Naive thymus-derived CD8-positive, alpha-beta T cell (primary cell): Measurements from ENCODE around the gene CTXN3. TPM values are rescaled to one million over a fixed set of nuclear protein-coding genes. Genes with fewer than 3 reads are reported as not detected.

ENCODE experiments used
- ATAC-seq, 2 donors: fragments of 150-1000 bp; cut with Tn5 transposase in 1 of 2; sonication (Bioruptor Pico), chemical (Tn5 transposase) in 1 of 2; 1 replicate in 1 of 2; 2 replicates in 1 of 2; pipeline ENCODE4 v1.10.0; 2021; ENCODE audit warnings: mild to moderate bottlenecking in 2 of 2, moderate library complexity in 2 of 2
- POLR2A ChIA-PET: fragments of 350-600 bp; sonication (Branson Sonifier 250); formaldehyde crosslinking; loops from one replicate; lab custom pipeline; 2021; ENCODE audit warnings: antibody characterized with exemption; lab: Charles Lee
- DNase-seq, 10 donors: peaks; one replicate each; pipeline versions ENCODE4 v3.0.0 to v3.0.0-alpha.2; 2020 to 2022
- H3K27ac Mint-ChIP-seq, 10 donors: one replicate each; pipeline ENCODE4 v1.8.0; 2020 to 2022; ENCODE audit warnings: mild to moderate bottlenecking in 10 of 10, mixed read lengths in 10 of 10, moderate library complexity in 4 of 10, inconsistent platforms in 1 of 10
- H3K27me3 Mint-ChIP-seq, 5 donors: one replicate each; pipeline ENCODE4 v1.8.0; 2021 to 2022; ENCODE audit warnings: mixed read lengths in 5 of 5
- H3K36me3 Mint-ChIP-seq, 3 donors: one replicate each; pipeline ENCODE4 v1.8.0; 2020 to 2022; ENCODE audit warnings: mixed read lengths in 3 of 3, mild to moderate bottlenecking in 2 of 3, inconsistent platforms in 1 of 3
- H3K4me1 Mint-ChIP-seq, 4 donors: one replicate each; pipeline ENCODE4 v1.8.0; 2021 to 2022; ENCODE audit warnings: mixed read lengths in 4 of 4
- H3K4me3 Mint-ChIP-seq, 10 donors: one replicate each; pipeline ENCODE4 v1.8.0; 2020 to 2022; ENCODE audit warnings: mild to moderate bottlenecking in 10 of 10, mixed read lengths in 10 of 10, moderate library complexity in 6 of 10, inconsistent platforms in 1 of 10
- H3K9me3 Mint-ChIP-seq, 9 donors: one replicate each; pipeline ENCODE4 v1.8.0; 2020 to 2022; ENCODE audit warnings: mixed read lengths in 9 of 9, mild to moderate bottlenecking in 3 of 9, inconsistent platforms in 1 of 9, moderate library complexity in 1 of 9
- polyA plus RNA-seq, 3 donors: library from polyadenylated mRNA; unstranded; fragments of 300-500 nt; fragmentation: Illumina TruSeq; gene quantifications; one replicate each; pipeline ENCODE4 v1.2.3, GENCODE V29; 2021
- total RNA-seq, 8 experiments: library from RNA in 2 of 8; stranded (reverse) in 2 of 8; gene quantifications; one replicate each; pipeline ENCODE4 v1.2.3 and lab custom pipeline; 2021 to 2026

Gene CTXN3
- total RNA-seq (not detected), polyA plus RNA-seq (not detected), total RNA-seq (lab: John Stamatoyannopoulos, UW) (0 reads per million in 6 experiments)

DNA sequence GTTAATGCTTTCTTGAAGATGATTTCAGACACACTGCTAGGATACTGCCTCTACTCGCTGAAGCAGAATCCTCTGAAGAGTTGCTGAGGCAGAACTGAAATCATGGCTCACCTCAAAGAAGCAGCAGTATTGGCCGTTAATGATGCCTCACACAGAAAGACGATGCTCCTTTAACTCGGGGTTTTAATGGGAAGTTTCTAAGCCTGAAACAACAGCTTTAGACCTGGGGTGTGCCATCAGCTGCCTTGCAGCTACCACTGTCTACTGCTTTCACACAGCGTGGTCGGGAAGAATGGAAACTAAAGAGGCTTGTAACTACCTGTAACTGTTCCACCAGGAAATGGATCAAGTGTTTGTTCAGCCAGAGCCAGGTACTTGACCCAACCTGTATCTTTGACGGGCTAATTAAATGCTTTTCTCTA lies at the start of gene CTXN3:
Gene CTXN3 (plus strand): TSS at position 65 of the 422 bp plus-strand sequence. CDS start 8,440 bp downstream, outside the sequence.
- Mint-ChIP-seq H3K4me1 (no peaks in the 10 kb centered on the region), H3K4me3 (no peak within 1 kb of the TSS), H3K27ac (no peak within 1 kb of the TSS), H3K9me3 (no peaks in the 10 kb centered on the region), H3K27me3 (peaks cover 0 to 2% (median 0%) of the 10 kb centered on the region in 5 donors), H3K36me3 (no peaks in the 10 kb centered on the region)
- ATAC-seq: no peak
- DNase-seq: no peak
- POLR2A ChIA-PET: no interaction called here

DNA sequence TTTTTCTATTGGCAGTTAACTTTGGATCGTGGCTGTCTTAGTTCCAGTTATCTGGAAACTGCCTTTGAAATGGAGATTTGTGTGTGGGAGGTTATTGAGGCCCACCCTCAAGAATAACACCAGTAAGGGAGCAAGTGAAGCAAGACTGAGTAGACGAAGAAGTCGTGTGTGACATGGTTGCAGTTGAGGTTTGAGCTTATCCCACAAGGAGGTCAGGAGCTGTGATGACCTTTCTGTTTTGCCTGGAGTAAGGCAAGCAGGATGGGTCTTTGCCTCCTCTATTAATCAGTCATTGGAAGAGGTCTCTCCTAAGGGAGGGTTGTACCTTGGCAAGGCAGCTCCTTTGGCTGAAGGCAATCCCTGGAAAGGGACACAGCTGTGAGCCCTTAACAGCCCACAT lies 49.6 kb upstream of the CTXN3 start:
- POLR2A ChIA-PET: no interaction called here
- DNase-seq: no peak
- ATAC-seq: no peak
- Mint-ChIP-seq H3K4me1 (peaks cover 5 to 21% (median 15%) of the 10 kb centered on the region in 4 donors), H3K27ac (no peak overlapping the region), H3K4me3 (no peak overlapping the region), H3K36me3 (no peaks in the 10 kb centered on the region), H3K9me3 (no peaks in the 10 kb centered on the region), H3K27me3 (peaks cover 0 to 15% (median 7%) of the 10 kb centered on the region in 5 donors)

DNA sequence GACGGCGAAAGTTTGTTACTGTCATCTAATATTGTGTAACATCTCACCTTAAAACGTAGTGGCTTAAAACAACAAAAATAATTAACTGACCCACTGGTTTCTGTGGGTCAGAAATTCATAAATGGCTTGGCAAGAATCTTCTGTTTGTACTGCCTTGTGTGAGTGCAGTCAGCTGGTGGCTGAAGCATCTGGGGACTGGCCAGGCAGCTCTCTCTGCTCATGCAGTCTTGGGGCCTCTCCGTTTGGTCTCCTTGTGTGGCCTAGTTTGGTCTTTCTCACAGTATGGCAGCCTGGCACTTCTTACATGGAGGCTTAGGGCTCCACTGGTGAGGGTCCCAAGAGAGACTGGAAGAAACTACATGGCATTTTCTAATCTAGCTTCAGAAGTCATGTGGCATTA lies 49.0 kb upstream of the CTXN3 start:
- DNase-seq: no peak
- Mint-ChIP-seq H3K27ac (no peak overlapping the region), H3K4me3 (no peak overlapping the region), H3K36me3 (no peaks in the 10 kb centered on the region), H3K9me3 (no peaks in the 10 kb centered on the region), H3K27me3 (peaks cover 0 to 15% (median 7%) of the 10 kb centered on the region in 5 donors), H3K4me1 (peaks cover 5 to 20% (median 15%) of the 10 kb centered on the region in 4 donors)
- POLR2A ChIA-PET: no interaction called here
- no peak for ATAC-seq

DNA sequence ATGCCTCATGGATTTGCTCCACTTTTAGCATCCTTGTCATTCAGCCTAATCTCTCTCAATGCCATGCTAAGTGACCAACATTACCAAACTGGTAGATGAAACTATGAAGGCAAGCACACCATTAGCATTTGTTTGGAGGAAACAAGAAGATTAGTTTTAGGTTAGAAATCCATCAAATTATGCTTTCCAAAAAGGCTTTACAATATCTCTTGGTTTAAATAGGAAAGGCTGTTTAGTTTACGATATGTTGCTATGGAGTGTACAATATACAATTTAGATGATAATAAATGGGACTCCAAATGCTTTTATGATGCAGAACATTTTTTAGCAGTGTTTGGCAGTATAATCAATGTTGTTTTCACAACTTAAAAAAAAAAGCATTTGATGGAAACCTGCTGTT lies 47.8 kb upstream of the CTXN3 start:
- DNase-seq: no peak
- H3K4me3 Mint-ChIP-seq: no peak overlapping the region
- ATAC-seq: no peak
- no peaks in the 10 kb centered on the region for H3K36me3 Mint-ChIP-seq
- POLR2A ChIA-PET: no interaction called here
- H3K9me3 Mint-ChIP-seq: no peaks in the 10 kb centered on the region
- H3K4me1 Mint-ChIP-seq: peaks cover 1 to 8% (median 5%) of the 10 kb centered on the region in 4 donors
- H3K27ac Mint-ChIP-seq: no peak overlapping the region
- H3K27me3 Mint-ChIP-seq: peaks cover 0 to 15% (median 10%) of the 10 kb centered on the region in 5 donors

DNA sequence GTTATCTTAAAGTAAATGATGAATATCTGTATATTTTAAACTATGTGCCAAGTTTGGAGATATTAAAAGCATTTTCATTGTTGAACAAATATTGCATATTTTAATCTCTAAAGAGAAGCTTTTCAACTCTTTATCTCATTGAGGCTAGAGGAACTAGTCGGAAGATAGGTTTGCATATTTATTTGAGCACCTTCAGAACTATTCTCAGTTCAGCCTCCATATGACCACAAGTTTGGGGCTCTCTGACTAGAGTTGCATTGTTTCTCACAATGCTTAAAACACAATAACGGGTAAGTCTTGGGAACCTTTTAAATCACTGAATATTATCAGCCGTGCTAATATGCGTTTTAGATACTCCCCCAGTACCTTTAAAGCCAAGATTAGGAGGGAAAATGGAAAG lies 47.3 kb upstream of the CTXN3 start:
- H3K36me3 Mint-ChIP-seq: no peaks in the 10 kb centered on the region
- peaks cover 0 to 4% (median 2%) of the 10 kb centered on the region in 4 donors for H3K4me1 Mint-ChIP-seq
- H3K27me3 Mint-ChIP-seq: peaks cover 0 to 15% (median 10%) of the 10 kb centered on the region in 5 donors
- DNase-seq: no peak
- no peak overlapping the region for H3K27ac Mint-ChIP-seq
- POLR2A ChIA-PET: no interaction called here
- H3K4me3 Mint-ChIP-seq: no peak overlapping the region
- no peak for ATAC-seq
- H3K9me3 Mint-ChIP-seq: no peaks in the 10 kb centered on the region

GRCh38 chr5:127602481-127602880 lies 46.4 kb upstream of the CTXN3 start:
- H3K9me3 Mint-ChIP-seq: no peaks in the 10 kb centered on the region
- DNase-seq: no peak
- H3K27me3 Mint-ChIP-seq: peaks cover 0 to 15% (median 10%) of the 10 kb centered on the region in 5 donors
- no peak for ATAC-seq
- peaks cover 0 to 2% (median 0%) of the 10 kb centered on the region in 4 donors for H3K4me1 Mint-ChIP-seq
- no peak overlapping the region for H3K27ac Mint-ChIP-seq
- POLR2A ChIA-PET: no interaction called here
- no peak overlapping the region for H3K4me3 Mint-ChIP-seq
- no peaks in the 10 kb centered on the region for H3K36me3 Mint-ChIP-seq

- no peaks in the 10 kb centered on the region for H3K9me3 Mint-ChIP-seq
These were observed 45.7 kb upstream of the CTXN3 start for GRCh38 chr5:127602896-127603844.

DNA sequence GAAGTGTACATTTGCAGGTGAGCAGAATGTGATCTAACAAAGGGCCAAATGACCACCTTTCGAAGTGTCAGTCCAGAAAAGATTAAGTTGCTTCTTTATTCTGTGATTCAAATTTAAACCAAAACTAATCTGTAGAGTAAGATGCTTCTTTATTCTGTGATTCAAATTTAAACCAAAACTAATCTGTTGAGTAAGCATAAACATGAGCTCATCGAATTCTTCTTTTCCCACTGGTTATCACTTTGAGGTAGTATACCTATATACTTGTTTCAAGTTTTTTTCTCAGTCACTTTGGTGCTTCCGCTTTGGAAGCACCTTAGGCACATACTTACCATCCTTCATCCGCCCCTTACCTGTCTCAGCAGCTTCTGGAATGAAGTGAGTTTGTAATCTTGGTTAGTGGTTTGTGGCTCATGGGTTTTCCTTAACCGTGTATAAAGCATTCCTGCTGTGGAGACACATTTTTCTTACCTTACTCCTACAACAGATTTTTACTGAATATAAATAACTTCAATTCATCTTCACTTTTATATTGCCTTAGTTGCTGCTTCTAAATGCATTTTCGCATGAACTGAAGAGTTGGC lies 40.7 kb upstream of the CTXN3 start:
- no peaks in the 10 kb centered on the region for H3K36me3 Mint-ChIP-seq
- peaks cover 0 to 2% (median 0%) of the 10 kb centered on the region in 4 donors for H3K4me1 Mint-ChIP-seq
- no peak overlapping the region for H3K27ac Mint-ChIP-seq
- H3K4me3 Mint-ChIP-seq: no peak overlapping the region
- H3K27me3 Mint-ChIP-seq: peaks cover 0 to 5% (median 4%) of the 10 kb centered on the region in 5 donors
- no peaks in the 10 kb centered on the region for H3K9me3 Mint-ChIP-seq
- POLR2A ChIA-PET: no interaction called here
- ATAC-seq: no peak
- no peak for DNase-seq

More at GRCh38 chr5:127602896-127603844, 45.7 kb upstream of the CTXN3 start:
- DNase-seq (no peak), ATAC-seq (no peak)
- Mint-ChIP-seq H3K4me1 (peaks cover 0 to 2% (median 0%) of the 10 kb centered on the region in 4 donors), H3K4me3 (no peak overlapping the region), H3K27ac (no peak overlapping the region), H3K36me3 (no peaks in the 10 kb centered on the region), H3K27me3 (peaks cover 0 to 15% (median 10%) of the 10 kb centered on the region in 5 donors)
- POLR2A ChIA-PET: interaction anchor here (0.5 kb wide), 1 partner anchor 1520 kb away, joined by 3 read pairs; no protein-coding TSS in a partner anchor

GRCh38 chr5:127609011-127609410 lies 39.9 kb upstream of the CTXN3 start:
- Mint-ChIP-seq H3K9me3 (no peaks in the 10 kb centered on the region), H3K27ac (no peak overlapping the region), H3K4me3 (no peak overlapping the region), H3K36me3 (no peaks in the 10 kb centered on the region), H3K4me1 (no peaks in the 10 kb centered on the region), H3K27me3 (peaks cover 0 to 5% (median 2%) of the 10 kb centered on the region in 5 donors)
- DNase-seq (no peak), ATAC-seq (no peak)
- POLR2A ChIA-PET: no interaction called here

DNA sequence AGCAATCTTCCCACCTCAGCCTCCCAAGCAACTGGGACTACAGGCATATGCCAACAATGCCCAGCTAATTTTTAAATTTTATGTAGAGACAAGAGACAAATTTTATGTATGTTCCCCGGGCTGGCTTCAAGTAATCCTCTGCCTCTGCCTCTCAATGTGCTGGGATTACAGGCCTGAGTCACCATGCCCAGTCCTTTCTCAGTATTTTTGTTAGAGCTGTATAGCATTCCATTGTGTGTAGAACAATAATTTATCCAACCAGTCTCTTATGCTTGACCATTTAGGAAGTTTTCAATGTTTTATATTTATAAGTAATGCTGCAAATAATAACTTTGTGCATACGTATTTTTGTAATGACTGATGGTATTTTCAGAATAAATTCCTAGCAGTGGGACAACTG lies 38.9 kb upstream of the CTXN3 start:
- Mint-ChIP-seq H3K27ac (no peak overlapping the region), H3K27me3 (peaks cover 0 to 6% (median 2%) of the 10 kb centered on the region in 5 donors), H3K36me3 (no peaks in the 10 kb centered on the region), H3K4me1 (no peaks in the 10 kb centered on the region), H3K4me3 (no peak overlapping the region), H3K9me3 (no peaks in the 10 kb centered on the region)
- ATAC-seq (no peak), DNase-seq (no peak)
- POLR2A ChIA-PET: no interaction called here

DNA sequence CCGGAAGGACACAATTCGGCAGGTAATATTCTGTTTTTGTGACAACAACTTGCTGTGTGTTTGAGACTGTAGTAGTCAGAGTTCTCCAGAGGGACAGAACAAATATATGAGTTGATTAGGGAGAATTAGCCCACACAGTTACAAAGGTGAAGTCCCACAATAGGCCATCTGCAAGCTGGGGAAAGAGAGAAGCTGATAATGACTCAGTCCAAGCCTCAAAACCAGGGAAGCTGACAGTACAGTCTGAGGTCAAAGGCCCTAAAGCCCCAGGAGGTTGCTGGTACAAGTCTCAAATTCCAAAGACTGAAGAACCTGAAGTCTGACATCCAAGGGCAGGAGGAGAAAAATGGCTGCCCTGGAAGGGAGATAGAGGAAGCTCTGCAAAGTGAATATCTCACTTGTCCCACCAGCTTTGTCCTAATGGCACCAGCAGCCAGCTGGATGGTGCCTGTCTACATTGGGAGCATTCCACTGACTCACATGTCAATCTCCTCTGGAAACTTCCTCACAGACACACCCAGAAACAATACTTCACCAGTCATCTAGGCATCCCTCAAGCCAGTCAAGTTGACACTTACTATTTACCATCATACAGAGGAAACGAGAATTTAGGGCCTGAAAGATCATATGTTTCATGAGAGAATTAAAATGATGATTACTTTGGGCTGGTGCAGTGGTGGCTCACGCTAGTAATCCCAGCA lies 36.3 kb upstream of the CTXN3 start:
- no peaks in the 10 kb centered on the region for H3K36me3 Mint-ChIP-seq

DNA sequence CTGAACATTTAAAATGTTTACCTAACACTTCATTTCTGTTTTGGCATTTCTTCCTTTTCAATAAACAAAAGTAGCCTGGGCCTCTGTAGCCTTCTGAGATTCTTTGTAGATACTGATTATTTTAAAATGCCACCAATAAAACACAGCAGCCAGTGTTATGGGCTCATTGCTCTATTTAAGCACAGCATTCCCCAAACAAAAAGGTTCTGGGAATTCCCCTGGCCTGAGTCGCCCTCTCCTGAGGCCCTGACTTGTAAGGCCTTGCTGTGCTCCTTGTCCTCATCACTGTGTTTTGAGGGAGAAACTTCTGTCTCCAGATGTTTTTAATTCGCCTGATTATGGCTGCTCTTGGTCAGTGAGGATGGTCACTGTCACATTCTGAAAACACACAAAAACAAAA lies 33.0 kb upstream of the CTXN3 start:
- peaks cover 0 to 4% (median 0%) of the 10 kb centered on the region in 9 donors for H3K9me3 Mint-ChIP-seq
- H3K4me1 Mint-ChIP-seq: no peaks in the 10 kb centered on the region
- POLR2A ChIA-PET: no interaction called here
- peaks cover 0 to 6% (median 2%) of the 10 kb centered on the region in 5 donors for H3K27me3 Mint-ChIP-seq
- H3K36me3 Mint-ChIP-seq: no peaks in the 10 kb centered on the region
- DNase-seq: no peak
- H3K27ac Mint-ChIP-seq: no peak overlapping the region
- ATAC-seq: no peak
- no peak overlapping the region for H3K4me3 Mint-ChIP-seq

More for the DNA sequence above, 36.3 kb upstream of the CTXN3 start:
- Mint-ChIP-seq H3K4me3 (no peak overlapping the region), H3K27ac (no peak overlapping the region), H3K4me1 (no peaks in the 10 kb centered on the region), H3K9me3 (peaks cover 0 to 4% (median 0%) of the 10 kb centered on the region in 9 donors), H3K27me3 (peaks cover 0 to 6% (median 0%) of the 10 kb centered on the region in 5 donors)
- ATAC-seq (no peak), DNase-seq (no peak)
- POLR2A ChIA-PET: no interaction called here
